ENCODE measurements around the gene PDIA2.

DNA sequence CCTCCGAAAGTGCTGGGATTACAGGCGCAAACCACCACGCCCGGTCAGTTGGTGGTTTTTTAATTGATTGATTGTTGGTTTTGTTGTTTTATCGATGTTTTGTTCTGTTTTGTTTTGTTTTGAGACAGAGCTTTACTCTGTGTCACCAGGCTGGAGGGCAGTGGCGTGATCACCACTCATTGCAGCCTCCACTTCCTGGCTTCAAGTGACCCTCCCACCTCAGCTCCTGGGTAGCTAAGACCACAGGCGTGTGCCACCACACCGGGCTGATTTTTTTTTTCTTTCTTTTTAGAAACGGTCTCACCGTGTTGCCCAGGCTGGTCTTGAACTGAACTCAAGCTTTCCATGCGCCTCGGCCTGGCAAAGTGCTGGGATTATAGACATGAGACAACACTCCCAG is 35.9 kb upstream of the PDIA2 start:
- TF ChIP-seq, protein P1, sequence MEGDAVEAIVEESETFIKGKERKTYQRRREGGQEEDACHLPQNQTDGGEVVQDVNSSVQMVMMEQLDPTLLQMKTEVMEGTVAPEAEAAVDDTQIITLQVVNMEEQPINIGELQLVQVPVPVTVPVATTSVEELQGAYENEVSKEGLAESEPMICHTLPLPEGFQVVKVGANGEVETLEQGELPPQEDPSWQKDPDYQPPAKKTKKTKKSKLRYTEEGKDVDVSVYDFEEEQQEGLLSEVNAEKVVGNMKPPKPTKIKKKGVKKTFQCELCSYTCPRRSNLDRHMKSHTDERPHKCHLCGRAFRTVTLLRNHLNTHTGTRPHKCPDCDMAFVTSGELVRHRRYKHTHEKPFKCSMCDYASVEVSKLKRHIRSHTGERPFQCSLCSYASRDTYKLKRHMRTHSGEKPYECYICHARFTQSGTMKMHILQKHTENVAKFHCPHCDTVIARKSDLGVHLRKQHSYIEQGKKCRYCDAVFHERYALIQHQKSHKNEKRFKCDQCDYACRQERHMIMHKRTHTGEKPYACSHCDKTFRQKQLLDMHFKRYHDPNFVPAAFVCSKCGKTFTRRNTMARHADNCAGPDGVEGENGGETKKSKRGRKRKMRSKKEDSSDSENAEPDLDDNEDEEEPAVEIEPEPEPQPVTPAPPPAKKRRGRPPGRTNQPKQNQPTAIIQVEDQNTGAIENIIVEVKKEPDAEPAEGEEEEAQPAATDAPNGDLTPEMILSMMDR (IDR thresholded peaks at IDR 0.05; ENCODE audit: insufficient read depth, low read length): no peak
- TF ChIP-seq, protein P2, sequence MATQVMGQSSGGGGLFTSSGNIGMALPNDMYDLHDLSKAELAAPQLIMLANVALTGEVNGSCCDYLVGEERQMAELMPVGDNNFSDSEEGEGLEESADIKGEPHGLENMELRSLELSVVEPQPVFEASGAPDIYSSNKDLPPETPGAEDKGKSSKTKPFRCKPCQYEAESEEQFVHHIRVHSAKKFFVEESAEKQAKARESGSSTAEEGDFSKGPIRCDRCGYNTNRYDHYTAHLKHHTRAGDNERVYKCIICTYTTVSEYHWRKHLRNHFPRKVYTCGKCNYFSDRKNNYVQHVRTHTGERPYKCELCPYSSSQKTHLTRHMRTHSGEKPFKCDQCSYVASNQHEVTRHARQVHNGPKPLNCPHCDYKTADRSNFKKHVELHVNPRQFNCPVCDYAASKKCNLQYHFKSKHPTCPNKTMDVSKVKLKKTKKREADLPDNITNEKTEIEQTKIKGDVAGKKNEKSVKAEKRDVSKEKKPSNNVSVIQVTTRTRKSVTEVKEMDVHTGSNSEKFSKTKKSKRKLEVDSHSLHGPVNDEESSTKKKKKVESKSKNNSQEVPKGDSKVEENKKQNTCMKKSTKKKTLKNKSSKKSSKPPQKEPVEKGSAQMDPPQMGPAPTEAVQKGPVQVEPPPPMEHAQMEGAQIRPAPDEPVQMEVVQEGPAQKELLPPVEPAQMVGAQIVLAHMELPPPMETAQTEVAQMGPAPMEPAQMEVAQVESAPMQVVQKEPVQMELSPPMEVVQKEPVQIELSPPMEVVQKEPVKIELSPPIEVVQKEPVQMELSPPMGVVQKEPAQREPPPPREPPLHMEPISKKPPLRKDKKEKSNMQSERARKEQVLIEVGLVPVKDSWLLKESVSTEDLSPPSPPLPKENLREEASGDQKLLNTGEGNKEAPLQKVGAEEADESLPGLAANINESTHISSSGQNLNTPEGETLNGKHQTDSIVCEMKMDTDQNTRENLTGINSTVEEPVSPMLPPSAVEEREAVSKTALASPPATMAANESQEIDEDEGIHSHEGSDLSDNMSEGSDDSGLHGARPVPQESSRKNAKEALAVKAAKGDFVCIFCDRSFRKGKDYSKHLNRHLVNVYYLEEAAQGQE (IDR thresholded peaks at IDR 0.05; ENCODE audit: insufficient replicate concordance, low read depth): no peak

Measured in HL-60 (cell line).